GM18526 (cell line): Measurements from ENCODE around the gene SLC7A4.

Experiments used
- POLR2A ChIP-seq: IDR thresholded peaks from 3 replicates; pipeline ENCODE4 v1.6.1; 2011; ENCODE audit not compliant: insufficient read length; ENCODE audit errors: extremely low read depth

Gene SLC7A4

GRCh38 chr22:21012446-21013407, 19.6 kb downstream of the SLC7A4 start:
- TF ChIP-seq POLR2A: no peak

GRCh38 chr22:21010426-21011113, 21.8 kb downstream of the SLC7A4 start:
- TF ChIP-seq POLR2A: no peak

- TF ChIP-seq POLR2A: no peak
These were observed 22.5 kb downstream of the SLC7A4 start for GRCh38 chr22:21009638-21010425.

- TF ChIP-seq POLR2A: no peak
These were observed 28.6 kb downstream of the SLC7A4 start for GRCh38 chr22:21003782-21004181.

GRCh38 chr22:21001601-21002325, 30.6 kb downstream of the SLC7A4 start, which contains the start of gene THAP7:
THAP7 (minus strand) TSS chr22:21002118; CDS start chr22:21001911, 207 bp downstream.
- TF ChIP-seq POLR2A: peak; percentile 94

- no peak for TF ChIP-seq POLR2A
These were observed 31.3 kb downstream of the SLC7A4 start for GRCh38 chr22:21000987-21001600.

GRCh38 chr22:21000207-21000986, 32.0 kb downstream of the SLC7A4 start:
- no peak for TF ChIP-seq POLR2A

GRCh38 chr22:20999350-21000206, 32.8 kb downstream of the SLC7A4 start:
- TF ChIP-seq POLR2A: no peak

- no peak for TF ChIP-seq POLR2A
These were observed 33.7 kb downstream of the SLC7A4 start for GRCh38 chr22:20998411-20999336.

GRCh38 chr22:20997536-20998257, 34.7 kb downstream of the SLC7A4 start:
- peak; percentile 5 for TF ChIP-seq POLR2A
